ENCODE measurements around the gene GALM.

DNA sequence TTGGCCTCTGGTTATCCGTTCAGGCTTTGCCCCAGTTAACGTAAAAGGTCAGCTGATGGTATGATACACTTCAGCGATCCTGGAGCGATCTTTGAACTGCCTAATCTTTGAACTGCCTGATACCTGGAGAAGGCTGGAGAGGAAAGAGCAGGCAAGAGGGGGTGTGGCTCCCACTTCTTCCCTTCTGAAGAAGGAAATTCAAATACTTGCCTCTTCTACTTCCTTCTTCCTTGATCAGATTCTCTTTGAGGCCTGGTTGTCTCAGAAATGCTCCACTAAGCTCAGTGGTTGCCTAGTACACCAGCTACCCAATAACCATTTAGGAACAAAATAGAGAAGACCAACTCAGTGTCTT, 619 bp downstream of the GALM start:
- TF ChIP-seq YY1 (IDR thresholded peaks at IDR 0.05; ENCODE audit: low read depth, low read length) (no peak), RBBP5 (IDR thresholded peaks at IDR 0.05; ENCODE audit: borderline replicate concordance, low read depth, low read length) (no peak), EZH2 (IDR thresholded peaks at IDR 0.05; ENCODE audit: low read depth, low read length, severe bottlenecking) (no peak), EP300 (IDR thresholded peaks at IDR 0.05; ENCODE audit: borderline replicate concordance in 1 of 2, low read depth in 2 of 2, low read length in 2 of 2) (no peak)
- TF ChIP-seq, protein P1, sequence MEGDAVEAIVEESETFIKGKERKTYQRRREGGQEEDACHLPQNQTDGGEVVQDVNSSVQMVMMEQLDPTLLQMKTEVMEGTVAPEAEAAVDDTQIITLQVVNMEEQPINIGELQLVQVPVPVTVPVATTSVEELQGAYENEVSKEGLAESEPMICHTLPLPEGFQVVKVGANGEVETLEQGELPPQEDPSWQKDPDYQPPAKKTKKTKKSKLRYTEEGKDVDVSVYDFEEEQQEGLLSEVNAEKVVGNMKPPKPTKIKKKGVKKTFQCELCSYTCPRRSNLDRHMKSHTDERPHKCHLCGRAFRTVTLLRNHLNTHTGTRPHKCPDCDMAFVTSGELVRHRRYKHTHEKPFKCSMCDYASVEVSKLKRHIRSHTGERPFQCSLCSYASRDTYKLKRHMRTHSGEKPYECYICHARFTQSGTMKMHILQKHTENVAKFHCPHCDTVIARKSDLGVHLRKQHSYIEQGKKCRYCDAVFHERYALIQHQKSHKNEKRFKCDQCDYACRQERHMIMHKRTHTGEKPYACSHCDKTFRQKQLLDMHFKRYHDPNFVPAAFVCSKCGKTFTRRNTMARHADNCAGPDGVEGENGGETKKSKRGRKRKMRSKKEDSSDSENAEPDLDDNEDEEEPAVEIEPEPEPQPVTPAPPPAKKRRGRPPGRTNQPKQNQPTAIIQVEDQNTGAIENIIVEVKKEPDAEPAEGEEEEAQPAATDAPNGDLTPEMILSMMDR (IDR thresholded peaks at IDR 0.05; ENCODE audit: control extremely low read depth in 1 of 3, insufficient read depth in 1 of 3, low read depth in 1 of 3, low read length in 3 of 3): no peak
